GM08714 (cell line): Measurements from ENCODE around the gene PRF1.

Experiments
- H3K4me3 ChIP-seq: fragments of 200-500 bp; sonication (Bioruptor generic); 2 replicates; pipeline ENCODE4 v1.5.1; 2014; ENCODE audit warnings: mild to moderate bottlenecking, low read length, inconsistent platforms
- ZNF274 ChIP-seq: IDR thresholded peaks from 2 replicates; pipeline ENCODE4 v1.6.1; 2012; ENCODE audit warnings: mild to moderate bottlenecking, low read depth, low read length

The PRF1 gene

GRCh38 chr10:70568113-70568512, 34.4 kb downstream of the PRF1 start:
- no peak overlapping the region for H3K4me3 ChIP-seq
- no peak for TF ChIP-seq ZNF274

- no peak overlapping the region for H3K4me3 ChIP-seq
Observed at GRCh38 chr10:70567603-70568002, 34.9 kb downstream of the PRF1 start.

GRCh38 chr10:70566515-70567290, 35.8 kb downstream of the PRF1 start:
- no peak for TF ChIP-seq ZNF274
- no peak overlapping the region for H3K4me3 ChIP-seq

More at GRCh38 chr10:70567603-70568002, 34.9 kb downstream of the PRF1 start:
- TF ChIP-seq ZNF274: no peak

- H3K4me3 ChIP-seq: no peak overlapping the region
- TF ChIP-seq ZNF274: no peak
Observed at GRCh38 chr10:70565556-70566514, 36.7 kb downstream of the PRF1 start.

GRCh38 chr10:70564901-70565351, 37.6 kb downstream of the PRF1 start:
- no peak for TF ChIP-seq ZNF274
- H3K4me3 ChIP-seq: no peak overlapping the region

GRCh38 chr10:70564113-70564725, 38.3 kb downstream of the PRF1 start:
- no peak for TF ChIP-seq ZNF274
- no peak overlapping the region for H3K4me3 ChIP-seq

GRCh38 chr10:70563230-70563629, 39.3 kb downstream of the PRF1 start:
- TF ChIP-seq ZNF274: no peak

GRCh38 chr10:70562036-70562755, 40.3 kb downstream of the PRF1 start:
- TF ChIP-seq ZNF274: no peak
- no peak overlapping the region for H3K4me3 ChIP-seq

More at GRCh38 chr10:70563230-70563629, 39.3 kb downstream of the PRF1 start:
- H3K4me3 ChIP-seq: no peak overlapping the region

GRCh38 chr10:70561558-70561957, 41.0 kb downstream of the PRF1 start:
- no peak overlapping the region for H3K4me3 ChIP-seq
- TF ChIP-seq ZNF274: no peak

- no peak overlapping the region for H3K4me3 ChIP-seq
- no peak for TF ChIP-seq ZNF274
Observed at GRCh38 chr10:70561070-70561469, 41.5 kb downstream of the PRF1 start.

GRCh38 chr10:70560511-70560941, 42.0 kb downstream of the PRF1 start:
- TF ChIP-seq ZNF274: no peak
- no peak overlapping the region for H3K4me3 ChIP-seq

- TF ChIP-seq ZNF274: no peak
- no peak overlapping the region for H3K4me3 ChIP-seq
Observed at GRCh38 chr10:70559861-70560260, 42.7 kb downstream of the PRF1 start.
